ENCODE measurements around the gene SEC61A1.

Gene SEC61A1

DNA sequence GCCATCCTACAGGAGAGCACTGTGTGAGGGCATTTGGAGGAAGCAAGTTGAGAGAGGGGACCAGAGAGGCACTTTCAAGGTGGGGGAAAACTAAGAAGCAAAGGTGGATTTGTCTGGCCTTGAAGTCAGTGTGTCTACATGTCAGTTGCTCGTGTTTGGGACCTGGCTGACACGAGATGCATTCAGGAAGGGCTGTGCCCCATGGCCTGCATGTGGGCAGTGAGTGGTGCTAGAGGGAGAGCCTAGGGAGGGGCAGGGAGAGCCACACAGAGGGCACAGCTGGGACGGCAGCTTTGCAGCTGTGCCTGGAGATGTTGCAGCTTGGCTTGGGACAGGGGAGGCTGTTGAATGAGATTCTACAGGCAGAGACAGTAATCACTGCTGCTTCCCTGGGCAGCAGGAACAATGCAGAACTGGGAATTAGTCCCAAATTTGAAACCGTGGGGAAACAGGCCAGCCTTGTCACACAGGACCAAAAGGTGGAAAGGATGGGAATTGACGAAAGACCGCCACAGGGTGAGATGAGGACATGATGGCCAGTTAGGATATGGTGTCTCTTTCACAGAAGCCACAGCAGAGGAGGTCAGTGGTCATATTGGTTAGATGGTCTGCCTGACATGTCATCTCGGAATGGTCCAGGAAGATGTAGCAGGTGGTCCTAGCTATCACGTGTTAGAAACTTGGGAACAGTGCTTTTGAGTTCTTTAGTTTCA is 10.0 kb downstream of the SEC61A1 start:
- POLR2A ChIA-PET = no interaction called here
- DNase-seq (ENCODE audit: low read depth, low spot score) = no peak
- H3K4me3 ChIP-seq (ENCODE audit: low read depth, low read length) = no peak overlapping the region; the same call in 1 of the 2 replicates
- TF ChIP-seq CTCF (IDR thresholded peaks at IDR 0.05; ENCODE audit: insufficient read depth, low read length, missing control alignments) = no peak
- CTCF ChIA-PET = interaction anchor here (1.0 to 1.5 kb wide), 4 partner anchors 12 to 236 kb away, joined by 3 to 5 read pairs (median 4); no protein-coding TSS in a partner anchor

GRCh38 chr3:128063865-128064264 is 11.6 kb downstream of the SEC61A1 start:
- DNase-seq (ENCODE audit: low read depth, low spot score) = no peak
- CTCF ChIA-PET = interaction anchor here (0.7 to 2.4 kb wide), 3 partner anchors 10 to 25 kb away, joined by 3 to 13 read pairs (median 3); no protein-coding TSS in a partner anchor
- no peak overlapping the region for H3K4me3 ChIP-seq (ENCODE audit: low read depth, low read length)
- POLR2A ChIA-PET = interaction anchor here (1.1 kb wide), 1 partner anchor 10 kb away, joined by 3 read pairs; no protein-coding TSS in a partner anchor
- TF ChIP-seq CTCF (IDR thresholded peaks at IDR 0.05; ENCODE audit: insufficient read depth, low read length, missing control alignments) = no peak

- ChIA-PET CTCF (interaction anchor here (2.4 to 5.7 kb wide), 4 partner anchors 8 to 69 kb away, joined by 13 to 40 read pairs (median 23); no protein-coding TSS in a partner anchor), POLR2A (interaction anchor here (1.0 to 1.6 kb wide), 2 partner anchors 9 to 11 kb away, joined by 3 to 4 read pairs; no protein-coding TSS in a partner anchor)
- no peak for DNase-seq (ENCODE audit: low read depth, low spot score)
- TF ChIP-seq CTCF (IDR thresholded peaks at IDR 0.05; ENCODE audit: insufficient read depth, low read length, missing control alignments) = no peak
- no peak overlapping the region for H3K4me3 ChIP-seq (ENCODE audit: low read depth, low read length)
Observed at GRCh38 chr3:128064962-128065361, 12.7 kb downstream of the SEC61A1 start.

- TF ChIP-seq CTCF (IDR thresholded peaks at IDR 0.05; ENCODE audit: insufficient read depth, low read length, missing control alignments) = no peak
- POLR2A ChIA-PET = interaction anchor here (1.6 kb wide), 1 partner anchor 9 kb away, joined by 4 read pairs; no protein-coding TSS in a partner anchor
- CTCF ChIA-PET = interaction anchor here (1.8 to 5.7 kb wide), 6 partner anchors 8 to 68 kb away, joined by 5 to 40 read pairs (median 18); partner anchors contain the start of gene RUVBL1
- H3K4me3 ChIP-seq (ENCODE audit: low read depth, low read length) = no peak overlapping the region
- DNase-seq (ENCODE audit: low read depth, low spot score) = no peak
Observed at GRCh38 chr3:128066114-128066513, 13.9 kb downstream of the SEC61A1 start.

- CTCF ChIA-PET = interaction anchor here (1.8 to 5.7 kb wide), 5 partner anchors 10 to 67 kb away, joined by 5 to 40 read pairs (median 19); partner anchors contain the start of gene RUVBL1
- no peak overlapping the region for H3K4me3 ChIP-seq (ENCODE audit: low read depth, low read length)
- no peak for TF ChIP-seq CTCF (IDR thresholded peaks at IDR 0.05; ENCODE audit: insufficient read depth, low read length, missing control alignments)
- DNase-seq (ENCODE audit: low read depth, low spot score) = no peak
- POLR2A ChIA-PET = no interaction called here
Observed at GRCh38 chr3:128066676-128067075, 14.4 kb downstream of the SEC61A1 start.

GRCh38 chr3:128067489-128067888 is 15.3 kb downstream of the SEC61A1 start:
- H3K4me3 ChIP-seq (ENCODE audit: low read depth, low read length) = no peak overlapping the region
- ChIA-PET POLR2A (no interaction called here), CTCF (interaction anchor here (1.3 to 5.7 kb wide), 7 partner anchors 8 to 67 kb away, joined by 4 to 40 read pairs (median 17); partner anchors contain the start of gene RUVBL1)
- TF ChIP-seq CTCF (IDR thresholded peaks at IDR 0.05; ENCODE audit: insufficient read depth, low read length, missing control alignments) = no peak
- DNase-seq (ENCODE audit: low read depth, low spot score) = no peak

All from AG04449 (cell line).